Neural progenitor cell (in vitro differentiated cells): ENCODE data around the gene MGAT4A.
"Not testable (repeated sequence)": the region's sequence is repeated elsewhere in the genome, so short reads cannot be mapped to it uniquely, and the experiment has no call there.

Experiments
- CTCF ChIP-seq: fragments of 200-600 bp; sonication (generic); IDR thresholded peaks from 2 replicates; pipeline ENCODE4 v1.5.1; 2017; ENCODE audit warnings: antibody characterized with exemption, mild to moderate bottlenecking
- EZH2phosphoT487 ChIP-seq: fragments of 200-600 bp; sonication (generic); IDR thresholded peaks from 2 replicates; pipeline ENCODE4 v1.6.1; 2017; ENCODE audit warnings: antibody characterized with exemption

- TF ChIP-seq CTCF, EZH2phosphoT487: not testable (repeated sequence)
These were observed 2.7 kb downstream of the MGAT4A start for GRCh38 chr2:98728088-98728718.
